Non-pigmented ciliary epithelial cell (primary cell): ENCODE measurements around the gene UMPS.
A peak's percentile ranks its signal among the peaks of the same experiment; 100 is the strongest.
"Not testable (repeated sequence)": the region's sequence is repeated elsewhere in the genome, so short reads cannot be mapped to it uniquely, and the experiment has no call there.

ENCODE experiments used
- DNase-seq: peaks from one replicate; pipeline ENCODE4 v3.0.0-alpha.2; 2010; ENCODE audit warnings: low read depth

The UMPS gene

DNA sequence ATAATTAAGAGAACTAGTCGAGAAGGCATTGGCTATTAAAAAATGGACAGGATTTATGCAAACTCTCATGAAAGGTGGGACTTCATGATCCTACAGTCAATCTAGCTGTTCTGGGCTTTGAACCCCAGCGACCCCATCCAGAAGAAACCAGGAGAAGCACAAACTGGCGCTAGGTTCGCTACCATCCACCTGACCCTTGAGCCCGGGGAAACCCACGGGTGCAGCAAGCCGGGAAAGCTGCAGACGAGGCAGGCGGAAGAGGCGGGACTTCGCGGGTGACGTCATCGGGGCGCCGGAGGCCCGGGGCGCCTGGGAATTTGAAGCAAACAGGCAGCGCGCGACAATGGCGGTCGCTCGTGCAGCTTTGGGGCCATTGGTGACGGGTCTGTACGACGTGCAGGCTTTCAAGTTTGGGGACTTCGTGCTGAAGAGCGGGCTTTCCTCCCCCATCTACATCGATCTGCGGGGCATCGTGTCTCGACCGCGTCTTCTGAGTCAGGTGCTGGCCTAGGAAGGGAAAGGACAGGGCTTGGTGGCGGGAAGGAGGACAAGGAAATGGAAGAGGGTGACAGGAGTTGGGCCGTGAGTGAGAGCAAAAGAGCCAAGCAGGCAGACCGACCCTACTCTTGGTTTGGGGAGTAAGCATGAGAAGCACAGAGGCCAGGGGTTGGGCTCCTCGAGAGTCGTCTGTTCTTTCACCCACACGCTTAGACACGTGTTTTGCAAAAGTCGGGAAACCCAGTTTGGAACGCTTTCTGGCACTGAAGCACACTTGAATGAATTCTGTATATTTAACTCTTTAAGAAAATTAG lies at the start of gene UMPS:
Gene UMPS (plus strand): TSS at position 324 of the 812 bp plus-strand sequence. CDS start 20 bp downstream, at position 344.
- no peak for DNase-seq

DNA sequence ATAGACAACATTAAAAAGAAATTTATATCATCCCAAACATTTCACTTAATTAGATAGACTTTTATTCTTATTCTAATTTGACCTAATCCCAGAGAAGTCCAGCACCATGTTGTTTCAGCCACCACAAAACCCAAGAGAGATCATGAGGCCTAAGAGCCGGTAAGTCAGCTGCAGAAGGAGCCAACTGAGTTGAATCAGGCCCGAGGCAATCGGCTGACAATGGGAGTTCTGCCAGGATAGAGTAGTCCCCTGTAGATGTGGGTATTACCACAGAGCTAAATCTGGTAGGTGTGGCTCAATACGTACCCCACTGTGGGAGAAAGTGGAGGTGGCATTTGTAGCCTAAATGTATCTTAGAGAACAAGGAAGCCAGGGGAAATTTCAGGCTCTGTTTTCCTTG lies 49.7 kb upstream of the UMPS start:
- no peak for DNase-seq

DNA sequence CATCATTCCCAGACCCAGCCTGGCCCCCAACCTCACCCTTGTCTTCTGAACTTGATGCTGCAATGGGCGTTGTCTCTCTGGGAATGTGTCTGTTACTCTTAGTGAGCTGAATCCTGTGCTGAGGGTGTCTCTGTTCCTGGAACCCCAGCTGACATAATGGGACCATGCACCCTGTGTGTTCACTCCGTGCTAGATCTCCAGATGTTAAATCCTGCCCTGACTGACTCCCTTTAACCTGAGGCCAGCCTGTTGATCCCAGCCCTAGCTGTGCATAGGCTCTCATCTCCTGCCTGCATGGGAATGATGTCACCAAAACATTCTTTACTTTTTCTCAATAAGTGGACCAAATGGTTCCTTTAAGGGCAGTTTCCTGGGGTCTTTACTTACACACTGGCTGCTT lies 48.0 kb upstream of the UMPS start:
- DNase-seq, result no peak

DNA sequence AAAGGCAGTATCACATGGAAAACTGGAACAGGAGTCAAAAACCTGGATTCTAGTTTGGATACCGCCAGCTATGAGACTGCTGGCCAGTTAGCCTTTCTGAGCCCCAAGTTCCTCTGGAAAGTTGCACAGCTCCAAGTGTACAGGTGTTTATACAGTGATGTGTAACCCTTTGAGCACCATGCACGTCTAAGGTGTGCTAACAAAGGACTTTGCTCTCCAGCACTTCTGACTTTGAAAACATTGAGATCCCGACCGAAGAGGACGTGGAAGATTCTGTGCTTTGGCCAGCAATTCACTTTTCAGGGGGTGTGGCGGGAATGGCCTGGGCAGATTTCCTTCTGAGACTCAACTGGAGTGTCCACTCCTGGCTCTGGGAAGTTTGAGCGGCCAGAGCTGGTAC lies 45.8 kb upstream of the UMPS start:
- DNase-seq, result no peak

DNA sequence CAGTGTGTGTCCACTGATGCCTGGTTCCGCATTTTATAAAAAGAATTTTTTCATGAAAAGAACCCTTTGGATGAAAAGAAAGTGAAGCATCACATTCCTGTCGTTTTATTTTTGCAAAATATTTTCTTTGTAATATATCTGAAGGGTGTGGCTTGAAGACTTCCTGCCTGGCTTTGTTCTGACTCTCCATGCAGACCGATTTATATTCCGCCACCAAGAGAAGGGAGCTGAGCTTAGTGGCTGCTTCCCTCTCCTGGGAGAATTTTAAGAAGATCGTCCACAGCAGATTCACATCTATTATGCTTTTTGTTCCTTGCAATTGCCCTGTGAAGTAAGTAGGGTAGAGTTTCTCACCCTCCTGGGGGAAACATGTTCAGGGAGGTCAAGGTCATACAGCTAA lies 45.2 kb upstream of the UMPS start:
- no peak for DNase-seq

DNA sequence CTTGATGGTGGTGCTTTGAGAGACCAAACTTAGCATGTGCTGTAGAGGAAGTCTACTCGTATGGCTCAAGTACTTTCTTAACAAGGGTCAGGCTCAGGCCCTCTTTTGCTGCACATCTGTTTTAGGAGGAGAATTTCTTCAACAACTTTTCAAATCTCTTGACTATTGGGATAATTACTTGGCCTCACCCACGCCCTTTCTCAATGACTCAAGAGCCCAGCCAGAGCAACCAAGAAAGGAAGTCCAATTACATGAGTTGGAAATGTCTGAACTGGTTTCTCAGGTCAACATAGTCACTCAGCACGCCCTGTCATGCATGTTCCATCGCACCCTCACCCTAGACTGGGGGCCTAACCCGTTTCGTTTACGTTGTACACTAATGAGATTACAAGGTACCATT lies 44.8 kb upstream of the UMPS start:
- DNase-seq, result no peak

DNA sequence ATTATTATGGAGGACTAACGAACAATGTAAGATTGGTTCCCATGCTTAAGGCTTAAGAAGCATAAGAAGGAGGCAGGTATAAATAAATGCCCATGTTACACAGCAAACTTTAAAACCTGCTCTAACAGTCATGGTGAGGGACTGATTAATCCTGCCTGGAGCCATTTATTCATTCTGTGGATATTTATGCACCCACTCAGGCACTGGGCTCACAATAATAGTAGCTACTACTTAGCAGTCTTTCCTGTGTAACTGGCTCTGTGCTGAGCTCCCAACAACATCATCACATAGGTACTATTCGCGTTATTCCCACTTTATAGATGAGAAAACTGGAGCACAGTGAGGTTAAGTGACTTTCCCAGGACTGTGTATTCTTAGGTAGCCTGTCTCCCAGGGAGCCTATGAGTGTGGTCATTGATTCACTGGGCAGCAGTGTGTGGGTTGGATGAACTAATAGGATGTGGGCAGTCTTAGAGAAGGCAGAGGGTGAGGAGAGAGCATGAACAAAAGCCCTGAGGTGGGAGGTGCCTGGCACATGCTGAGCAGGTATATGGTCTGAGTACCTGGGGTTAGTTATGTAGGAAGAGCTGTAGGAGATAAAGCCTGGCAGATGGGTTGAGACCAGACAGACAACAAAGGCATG lies 44.1 kb upstream of the UMPS start:
- DNase-seq, result no peak

DNA sequence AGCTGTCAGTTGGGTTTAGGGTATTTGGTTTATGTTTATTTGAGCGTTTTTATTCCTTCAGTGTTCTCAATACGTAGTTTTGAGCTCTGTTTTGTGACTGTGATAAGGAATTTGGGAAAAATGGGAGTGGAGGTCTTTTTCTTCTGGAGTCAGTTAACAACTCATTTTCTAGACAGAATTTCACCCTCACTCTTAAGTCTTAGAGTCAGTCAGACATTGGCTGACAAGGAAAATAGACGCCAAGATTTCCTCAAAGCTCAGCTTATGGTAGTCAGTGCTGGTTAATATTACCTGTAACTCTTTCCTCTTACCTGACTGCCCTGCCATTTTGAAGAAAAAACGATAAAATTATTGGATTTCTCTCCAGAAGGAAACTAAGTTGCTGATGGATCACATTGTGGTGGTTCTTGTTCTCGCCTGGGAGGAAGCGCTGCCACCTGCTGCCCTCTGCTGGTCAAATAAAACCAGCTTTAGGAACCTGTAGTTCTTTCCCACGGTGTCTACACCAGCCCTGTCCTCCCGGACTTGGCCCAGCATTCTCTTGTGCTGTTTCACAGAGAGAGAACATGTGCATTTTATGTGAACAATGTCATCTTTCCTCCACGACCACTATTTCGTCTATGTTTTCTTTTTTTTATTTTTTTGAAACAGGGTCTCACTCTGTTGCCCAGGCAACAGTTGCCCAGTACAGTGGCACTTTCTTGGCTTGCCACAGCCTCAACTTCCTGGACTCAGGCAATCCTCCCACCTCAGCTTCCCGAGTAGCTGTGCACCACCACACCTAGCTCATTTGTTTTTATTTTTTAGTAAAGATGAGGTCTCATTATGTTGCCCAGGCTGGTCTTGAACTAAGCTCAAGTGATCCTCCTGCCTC lies 41.4 kb upstream of the UMPS start:
- DNase-seq, result peak; percentile 50

DNA sequence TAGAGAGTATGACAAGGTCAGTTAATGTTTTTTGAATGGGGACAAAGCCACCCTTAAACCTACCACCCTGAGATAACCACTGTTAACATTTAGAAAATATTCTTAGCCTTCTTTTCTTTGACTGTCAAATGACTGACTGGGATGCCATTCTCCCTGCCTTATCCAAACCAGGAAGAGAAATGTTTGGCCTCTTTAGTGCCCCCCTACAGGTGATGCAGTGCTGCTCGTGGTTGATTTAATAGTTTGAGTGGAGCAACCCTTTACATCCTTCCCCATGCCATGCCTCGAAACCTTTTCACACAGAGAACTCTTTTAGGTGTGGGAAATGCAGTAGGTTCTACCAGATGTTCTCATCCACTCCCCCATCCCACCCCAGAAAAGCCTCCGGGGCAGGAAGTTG lies 38.7 kb upstream of the UMPS start:
- DNase-seq, result no peak

DNA sequence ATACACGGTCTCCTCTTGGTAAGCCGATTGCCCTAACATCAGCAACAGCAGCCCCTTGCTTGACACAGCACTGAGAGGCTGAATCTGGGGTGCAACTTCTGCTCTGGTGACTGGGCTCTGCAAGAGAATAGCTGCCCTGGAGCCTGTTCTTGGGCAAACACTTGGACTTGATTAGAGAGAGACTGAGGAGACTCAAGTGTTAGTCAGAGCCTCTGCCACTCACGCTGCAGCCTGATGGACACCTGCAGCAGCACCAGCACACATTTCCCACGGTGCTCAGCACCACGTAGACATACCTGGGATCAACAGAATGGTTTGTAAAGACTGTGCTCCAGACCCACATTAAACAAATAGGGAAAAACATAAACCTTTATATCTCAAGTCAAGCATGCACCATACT lies 35.8 kb upstream of the UMPS start:
- DNase-seq, result no peak

DNA sequence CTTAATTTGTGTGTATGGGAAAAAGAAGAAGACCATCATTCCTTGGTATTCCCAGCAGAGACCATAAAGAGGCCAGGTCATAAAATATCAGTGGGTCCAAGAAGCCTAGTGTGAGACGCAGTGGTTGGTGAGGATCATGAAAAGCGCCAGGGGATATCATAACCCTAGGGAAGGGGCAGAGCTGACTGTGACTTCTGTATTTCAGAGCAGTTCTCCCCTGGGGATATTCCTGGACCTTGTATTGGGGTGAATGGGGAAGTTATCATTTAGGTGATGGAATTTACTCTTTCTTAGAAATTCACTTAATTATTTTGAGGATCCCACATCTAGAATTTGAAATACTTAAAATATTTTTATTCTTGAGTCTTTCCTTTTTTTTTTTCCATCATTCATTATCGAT lies 34.9 kb upstream of the UMPS start:
- no peak for DNase-seq

DNA sequence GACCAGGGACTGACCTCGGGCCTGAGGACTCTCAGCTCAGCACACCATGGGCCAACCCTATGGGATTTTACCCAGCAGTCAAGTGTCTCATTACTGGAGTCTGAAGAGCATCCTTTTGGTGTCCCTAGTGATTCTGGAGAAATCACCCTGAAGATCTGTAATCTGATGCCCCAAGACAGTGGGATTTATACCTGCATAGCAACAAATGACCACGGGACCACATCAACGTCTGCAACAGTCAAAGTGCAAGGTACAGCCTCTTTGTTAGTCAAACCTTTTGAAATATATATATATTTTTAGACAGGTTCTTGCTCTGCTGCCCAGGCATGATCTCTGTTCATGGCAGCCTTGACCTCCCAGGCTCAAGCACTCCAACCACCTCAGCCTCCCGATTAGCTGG lies 34.2 kb upstream of the UMPS start:
- no peak for DNase-seq

DNA sequence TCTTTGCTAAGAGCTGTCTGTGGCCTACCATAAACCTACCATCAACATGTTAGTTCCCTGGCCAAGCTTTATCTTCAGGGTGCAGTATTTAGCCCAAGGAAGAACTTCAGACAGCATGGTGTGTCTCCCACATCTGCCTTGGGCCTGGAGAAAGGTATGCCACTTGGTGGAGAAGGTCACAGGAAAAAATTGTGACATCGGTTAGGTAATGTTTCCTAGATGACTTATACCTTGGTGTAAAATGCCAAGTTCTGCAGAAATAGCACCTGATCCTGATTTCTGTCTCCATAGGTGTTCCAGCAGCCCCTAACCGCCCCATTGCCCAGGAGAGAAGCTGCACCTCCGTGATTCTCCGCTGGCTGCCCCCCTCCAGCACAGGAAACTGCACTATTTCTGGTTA lies 33.0 kb upstream of the UMPS start:
- DNase-seq, result no peak

DNA sequence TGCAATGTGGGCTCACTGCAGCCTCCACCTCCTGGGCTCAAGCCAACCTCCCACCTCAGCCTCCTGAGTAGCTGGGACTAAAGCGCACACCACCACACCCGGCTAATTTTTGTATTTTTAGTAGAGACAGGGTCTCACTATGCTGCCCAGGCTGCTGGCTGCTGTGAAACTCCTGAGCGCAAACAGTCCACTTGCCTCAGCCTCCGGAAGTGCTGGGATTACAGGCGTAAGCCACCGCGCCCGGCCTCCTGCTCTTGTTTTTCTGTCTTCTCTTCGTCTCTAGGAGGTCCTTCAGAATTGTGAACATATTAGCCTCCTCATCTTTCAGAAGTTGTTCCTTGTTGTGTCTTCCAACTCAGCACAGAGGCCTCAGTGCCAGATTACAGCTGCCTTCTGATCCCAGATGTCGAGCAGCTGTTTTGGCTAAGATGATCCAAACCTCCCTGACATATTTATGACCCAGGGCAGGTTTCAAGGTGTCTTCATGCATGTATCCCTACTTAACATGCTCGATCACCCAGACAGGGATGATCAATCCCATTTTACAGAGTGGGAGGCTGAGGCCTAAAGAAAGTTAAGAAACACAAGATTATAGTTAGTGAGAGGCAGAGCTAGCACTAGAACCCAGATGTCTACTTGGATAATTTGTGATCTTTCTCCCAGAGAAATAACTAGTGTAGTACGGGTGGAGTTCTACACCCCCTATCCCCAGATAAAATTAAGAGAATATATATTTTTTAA lies 32.1 kb upstream of the UMPS start:
- DNase-seq, result no peak

DNA sequence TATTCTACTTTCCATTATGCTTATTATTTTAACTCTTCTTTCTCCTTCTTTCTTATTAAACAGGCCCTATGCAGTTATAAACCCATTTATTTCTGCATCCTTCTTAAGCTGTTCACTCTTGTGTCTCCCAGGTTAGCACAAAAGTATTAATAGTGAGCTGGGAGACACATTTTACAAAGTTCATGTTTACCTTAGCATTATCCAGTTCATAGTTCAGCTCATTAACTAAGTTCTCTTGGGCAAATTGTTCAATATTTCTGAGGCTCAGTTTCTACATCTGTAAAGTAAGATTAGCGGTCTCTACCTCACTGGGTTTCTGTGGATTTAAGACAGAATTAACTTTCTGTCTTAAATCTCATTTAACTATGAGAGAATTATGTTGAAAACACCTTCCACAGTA lies 31.2 kb upstream of the UMPS start:
- no peak for DNase-seq

DNA sequence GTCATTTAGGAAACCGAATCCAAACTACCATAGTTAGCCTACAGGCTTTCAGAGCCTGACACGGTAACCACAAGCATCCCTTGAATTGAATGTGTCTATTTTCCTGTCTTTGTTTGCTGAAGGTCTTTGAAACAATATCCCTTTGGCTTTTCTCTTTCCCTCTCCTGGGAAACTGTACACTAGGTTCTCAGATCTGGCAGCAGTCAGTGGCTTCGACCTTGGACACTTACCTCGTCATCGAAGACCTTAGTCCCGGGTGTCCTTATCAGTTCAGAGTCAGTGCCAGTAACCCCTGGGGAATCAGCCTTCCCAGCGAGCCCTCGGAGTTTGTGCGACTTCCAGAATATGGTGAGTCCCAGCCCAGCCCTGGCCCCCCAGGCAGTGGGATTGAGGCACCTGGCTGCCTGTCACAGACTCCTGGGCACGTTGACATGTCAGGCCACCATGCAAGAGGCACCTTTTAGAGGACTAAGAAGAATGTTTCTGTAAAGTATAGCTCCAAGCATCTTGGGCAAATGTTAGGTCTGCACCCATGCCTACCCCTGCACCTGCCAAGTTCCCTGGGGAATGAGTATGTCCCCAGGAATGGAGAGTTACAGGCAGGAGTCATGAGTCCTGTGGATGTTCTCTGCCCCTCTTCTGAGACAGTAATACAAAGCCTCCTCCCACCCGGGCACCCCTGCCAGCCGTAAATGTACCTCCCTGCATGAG lies 30.4 kb upstream of the UMPS start:
- no peak for DNase-seq

DNA sequence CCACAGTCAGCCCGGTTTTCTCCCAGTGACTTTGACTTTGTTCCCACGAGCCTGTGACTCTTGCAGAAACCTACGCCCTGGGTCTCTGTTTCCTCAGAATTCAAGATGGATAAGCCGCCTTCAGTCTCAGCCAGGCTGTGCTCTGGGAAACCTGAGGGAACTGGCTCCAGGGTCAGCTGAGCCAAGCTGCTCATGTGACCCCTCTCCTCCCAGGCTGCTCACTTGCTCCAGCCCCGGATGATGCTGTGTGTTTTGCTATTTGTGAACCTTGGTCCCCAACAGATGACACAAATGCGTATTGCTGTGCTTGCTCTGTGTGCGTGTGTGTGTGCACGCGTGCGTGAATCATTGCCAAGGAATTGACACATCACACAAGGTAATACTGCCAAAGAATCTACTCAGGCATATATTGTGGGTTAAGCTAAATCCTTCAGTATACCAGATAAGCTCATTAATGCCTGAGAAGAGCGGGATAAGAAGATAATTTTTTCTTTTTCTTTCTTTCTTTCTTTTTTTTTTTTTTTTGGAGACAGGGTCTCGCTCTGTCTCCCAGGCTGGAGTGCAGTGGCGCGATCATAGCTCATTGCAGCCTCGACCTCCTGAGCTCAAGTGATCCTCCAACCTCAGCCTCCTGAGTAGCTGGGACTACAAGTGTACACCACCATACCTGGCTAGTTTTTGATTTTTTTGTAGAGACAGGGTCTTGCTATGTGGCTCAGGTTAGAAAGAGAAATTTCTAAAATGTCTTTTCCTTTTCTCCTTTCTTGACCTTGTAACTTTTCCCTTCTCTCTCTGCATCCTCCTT lies 29.2 kb upstream of the UMPS start:
- DNase-seq, result peak; percentile 62

DNA sequence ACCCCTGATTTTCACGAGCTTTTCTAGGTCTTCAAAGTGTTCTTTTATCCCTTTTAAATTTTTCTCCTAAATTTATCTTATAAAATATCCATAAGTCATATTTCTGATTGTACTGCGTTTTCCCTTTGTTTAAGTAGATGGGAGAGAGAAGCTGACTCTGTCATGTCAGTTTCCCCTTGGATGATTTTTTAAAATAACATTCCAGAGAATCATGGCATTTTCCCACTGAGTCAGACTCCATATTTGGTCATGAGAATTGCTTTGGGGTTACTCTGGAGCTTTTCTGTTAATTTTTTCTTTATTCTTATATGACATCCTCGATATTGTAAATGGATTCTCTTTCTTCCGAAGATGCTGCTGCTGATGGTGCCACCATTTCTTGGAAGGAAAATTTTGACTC lies 28.6 kb upstream of the UMPS start:
- DNase-seq, result peak; percentile 40

DNA sequence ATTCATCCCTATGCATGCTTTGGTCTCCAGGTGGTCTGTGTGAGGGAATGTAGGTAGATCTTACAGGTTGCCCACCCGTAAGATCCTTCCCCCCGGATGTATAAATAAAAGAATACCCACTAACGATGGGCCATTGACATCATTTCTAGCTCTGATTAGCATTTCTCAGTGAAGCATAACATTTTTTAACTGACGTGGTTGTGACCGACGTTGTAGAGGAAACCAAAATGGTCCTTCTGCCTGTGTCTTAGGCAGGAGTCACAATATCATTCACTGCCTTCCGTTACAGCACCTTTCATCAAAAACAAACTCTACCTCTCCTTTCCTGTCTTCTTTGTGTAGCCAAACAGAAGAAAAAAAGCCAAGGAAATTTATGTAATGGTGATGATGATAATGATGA lies 27.3 kb upstream of the UMPS start:
- no peak for DNase-seq

DNA sequence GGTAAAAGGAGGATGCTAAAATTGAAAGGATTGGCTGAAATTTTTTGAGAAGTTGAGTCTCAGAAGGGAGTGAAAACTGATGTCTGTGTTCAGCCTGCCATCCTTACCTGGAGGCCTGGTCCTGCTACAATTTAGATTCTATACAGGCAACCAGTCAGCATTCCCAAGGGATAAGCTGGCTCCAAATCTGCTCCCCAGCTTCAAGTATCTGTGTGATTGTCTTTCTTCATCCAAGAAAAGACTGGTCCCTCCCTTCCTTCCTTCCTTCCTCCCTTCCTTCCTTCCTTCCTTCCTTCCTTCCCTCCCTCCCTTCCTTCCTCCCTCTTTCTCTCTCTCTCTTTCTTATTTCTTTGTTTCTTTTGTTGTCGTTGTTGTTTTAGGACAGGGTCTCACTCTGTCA lies 24.7 kb upstream of the UMPS start:
- no peak for DNase-seq

DNA sequence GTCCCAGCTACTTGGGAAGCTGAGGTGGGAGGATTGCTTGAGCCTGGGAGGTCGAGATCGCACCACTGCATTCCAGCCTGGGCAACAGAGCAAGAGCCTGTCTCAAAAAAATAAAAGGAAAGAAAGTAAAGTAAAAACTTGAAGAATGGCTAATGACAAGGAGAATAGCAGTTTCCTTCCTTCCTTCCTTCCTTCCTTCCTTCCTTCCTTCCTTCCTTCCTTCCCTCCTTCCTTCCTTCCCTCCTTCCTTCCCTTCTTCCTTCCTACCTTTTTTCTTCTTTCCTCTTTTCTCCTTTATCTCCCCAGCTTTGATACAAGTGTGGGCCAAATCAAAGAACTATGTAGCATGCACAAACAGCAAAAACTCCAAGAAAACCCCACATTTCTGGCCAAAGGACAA lies 23.0 kb upstream of the UMPS start:
- DNase-seq, result not testable (repeated sequence)
